KOPT-K1 (cell line): ENCODE results near the gene OPALIN.

ENCODE experiments used
- H3K27ac ChIP-seq: fragments of 200-600 bp; sonication (generic); 2 replicates; pipeline ENCODE4 v1.5.1; 2016; ENCODE audit warnings: antibody characterized with exemption, mild to moderate bottlenecking, low read depth, low read length; ENCODE audit not compliant: poor library complexity, severe bottlenecking
- H3K36me3 ChIP-seq: fragments of 200-600 bp; sonication (generic); 2 replicates; pipeline ENCODE4 v1.5.1; 2017; ENCODE audit warnings: antibody characterized with exemption, mild to moderate bottlenecking, low read length, moderate library complexity; ENCODE audit not compliant: insufficient read depth
- H3K9me3 ChIP-seq: fragments of 200-600 bp; sonication (generic); 2 replicates; pipeline ENCODE4 v1.5.1; 2017; ENCODE audit warnings: antibody characterized with exemption, low read length, mild to moderate bottlenecking; ENCODE audit not compliant: insufficient read depth, poor library complexity, severe bottlenecking

The OPALIN gene

GRCh38 chr10:96358851-96359540 is at the start of gene OPALIN:
Gene OPALIN, minus strand, starts transcription at chr10:96359002. Its CDS starts 106 bp downstream, at chr10:96358896.
- Histone ChIP-seq H3K36me3 (no peaks in the 10 kb centered on the region), H3K27ac (no peak within 1 kb of the TSS), H3K9me3 (no peaks in the 10 kb centered on the region)

- no peaks in the 10 kb centered on the region for H3K9me3 ChIP-seq
- no peaks in the 10 kb centered on the region for H3K36me3 ChIP-seq
- no peak overlapping the region for H3K27ac ChIP-seq
Measured at GRCh38 chr10:96408201-96408600, 49.4 kb upstream of the OPALIN start.

- H3K36me3 ChIP-seq = no peaks in the 10 kb centered on the region
- H3K27ac ChIP-seq = no peak overlapping the region
- no peaks in the 10 kb centered on the region for H3K9me3 ChIP-seq
Measured at GRCh38 chr10:96407560-96408069, 48.8 kb upstream of the OPALIN start.

- H3K36me3 ChIP-seq = no peaks in the 10 kb centered on the region
- no peaks in the 10 kb centered on the region for H3K9me3 ChIP-seq
- H3K27ac ChIP-seq = no peak overlapping the region
Measured at GRCh38 chr10:96406091-96406490, 47.3 kb upstream of the OPALIN start.

GRCh38 chr10:96402417-96403305 is 43.9 kb upstream of the OPALIN start:
- Histone ChIP-seq H3K36me3 (no peaks in the 10 kb centered on the region), H3K9me3 (no peaks in the 10 kb centered on the region), H3K27ac (no peak overlapping the region)

GRCh38 chr10:96401036-96401435 is 42.2 kb upstream of the OPALIN start:
- Histone ChIP-seq H3K27ac (no peak overlapping the region), H3K36me3 (no peaks in the 10 kb centered on the region), H3K9me3 (no peaks in the 10 kb centered on the region)

GRCh38 chr10:96400465-96400864 is 41.7 kb upstream of the OPALIN start:
- H3K9me3 ChIP-seq = no peaks in the 10 kb centered on the region
- H3K27ac ChIP-seq = no peak overlapping the region
- H3K36me3 ChIP-seq = no peaks in the 10 kb centered on the region

- H3K36me3 ChIP-seq = no peaks in the 10 kb centered on the region
- no peaks in the 10 kb centered on the region for H3K9me3 ChIP-seq
- H3K27ac ChIP-seq = no peak overlapping the region
Measured at GRCh38 chr10:96397902-96398301, 39.1 kb upstream of the OPALIN start.

- Histone ChIP-seq H3K36me3 (no peaks in the 10 kb centered on the region), H3K27ac (no peak overlapping the region), H3K9me3 (no peaks in the 10 kb centered on the region)
Measured at GRCh38 chr10:96395931-96396877, 37.4 kb upstream of the OPALIN start.

- no peaks in the 10 kb centered on the region for H3K9me3 ChIP-seq
- H3K27ac ChIP-seq = no peak overlapping the region
- H3K36me3 ChIP-seq = no peaks in the 10 kb centered on the region
Measured at GRCh38 chr10:96390460-96390864, 31.7 kb upstream of the OPALIN start.

- Histone ChIP-seq H3K36me3 (no peaks in the 10 kb centered on the region), H3K27ac (no peak overlapping the region), H3K9me3 (no peaks in the 10 kb centered on the region)
Measured at GRCh38 chr10:96389785-96390184, 31.0 kb upstream of the OPALIN start.

- Histone ChIP-seq H3K36me3 (no peaks in the 10 kb centered on the region), H3K9me3 (no peaks in the 10 kb centered on the region), H3K27ac (no peak overlapping the region)
Measured at GRCh38 chr10:96387601-96388000, 28.8 kb upstream of the OPALIN start.

GRCh38 chr10:96387161-96387560 is 28.4 kb upstream of the OPALIN start:
- Histone ChIP-seq H3K9me3 (no peaks in the 10 kb centered on the region), H3K27ac (no peak overlapping the region), H3K36me3 (no peaks in the 10 kb centered on the region)

- no peaks in the 10 kb centered on the region for H3K36me3 ChIP-seq
- H3K27ac ChIP-seq = no peak overlapping the region
- no peaks in the 10 kb centered on the region for H3K9me3 ChIP-seq
Measured at GRCh38 chr10:96384506-96384905, 25.7 kb upstream of the OPALIN start.

GRCh38 chr10:96380821-96381220 is 22.0 kb upstream of the OPALIN start:
- no peaks in the 10 kb centered on the region for H3K9me3 ChIP-seq
- H3K27ac ChIP-seq = no peak overlapping the region
- no peaks in the 10 kb centered on the region for H3K36me3 ChIP-seq
